IMR-90 (cell line): ENCODE results near the gene TNFSF13B. TPM values are rescaled to one million over a fixed set of nuclear protein-coding genes. Genes with fewer than 3 reads are reported as not detected.

Experiments used
- ATAC-seq: fragments of 200-7000 bp; cut with Tn5 transposase; 2 replicates; pipeline ENCODE4 v1.9.1; 2020; ENCODE audit warnings: low read depth, mild to moderate bottlenecking, moderate library complexity
- Bru-seq: library from RNA; stranded (reverse); fragments of 400-500 nt; gene quantifications from one replicate; lab custom pipeline; 2021; lab: Mats Ljungman, UMichigan
- BruChase-seq, 2 experiments: library from RNA; stranded (reverse); fragments of 400-500 nt; gene quantifications; one replicate each; lab custom pipeline; 2021; lab: Mats Ljungman, UMichigan
- BruUV-seq: library from RNA; stranded (reverse); fragments of 400-500 nt; replicated peaks from 2 replicates; lab custom pipeline; 2021; lab: Mats Ljungman, UMichigan
- CTCF ChIA-PET: fragments of 300-600 bp; formaldehyde crosslinking; extraction: SDS; loops from one replicate; lab custom pipeline; 2021; ENCODE audit warnings: antibody characterized with exemption; lab: Yijun Ruan, JAX
- POLR2A ChIA-PET: fragments of 300-600 bp; sonication (Branson Sonifier 250); formaldehyde crosslinking; loops from one replicate; lab custom pipeline; 2022; ENCODE audit warnings: antibody characterized with exemption; ENCODE audit not compliant: unreplicated experiment; lab: Charles Lee
- DNase-seq: peaks from one replicate; pipeline ENCODE4 v3.0.0; 2013
- H2AFZ ChIP-seq: replicated peaks from 2 replicates; pipeline ENCODE3; 2013; ENCODE audit warnings: low read length, mild to moderate bottlenecking; ENCODE audit not compliant: poor library complexity
- H2AK5ac ChIP-seq: 2 replicates; pipeline ENCODE4 v1.6.1; 2013; ENCODE audit warnings: low read depth, low read length, inconsistent platforms
- H2AK9ac ChIP-seq: replicated peaks from 2 replicates; pipeline ENCODE3; 2013; ENCODE audit warnings: mild to moderate bottlenecking, low read depth, low read length, moderate library complexity; ENCODE audit not compliant: poor library complexity
- H2BK120ac ChIP-seq: 2 replicates; pipeline ENCODE4 v1.6.1; 2013; ENCODE audit warnings: low read depth, low read length, inconsistent platforms
- H2BK15ac ChIP-seq: 3 replicates; pipeline ENCODE4 v1.6.1; 2013; ENCODE audit warnings: low read depth, low read length, inconsistent platforms
- H2BK20ac ChIP-seq: 2 replicates; pipeline ENCODE4 v1.6.1; 2013; ENCODE audit warnings: low read depth, mild to moderate bottlenecking, inconsistent platforms, low read length, moderate library complexity
- H2BK5ac ChIP-seq: 2 replicates; pipeline ENCODE4 v1.6.1; 2013; ENCODE audit warnings: mild to moderate bottlenecking, low read depth, low read length, inconsistent platforms; ENCODE audit not compliant: poor library complexity, severe bottlenecking
- H3K14ac ChIP-seq: replicated peaks from 2 replicates; pipeline ENCODE4 v1.6.1; 2013; ENCODE audit warnings: low read depth, low read length, inconsistent platforms
- H3K18ac ChIP-seq: 2 replicates; pipeline ENCODE4 v1.6.1; 2013; ENCODE audit warnings: low read depth, low read length, control low read depth
- H3K23ac ChIP-seq: 2 replicates; pipeline ENCODE4 v1.6.1; 2013; ENCODE audit warnings: low read depth, low read length, inconsistent platforms
- H3K27ac ChIP-seq: 2 replicates; pipeline ENCODE4 v1.5.1; 2013; ENCODE audit warnings: mild to moderate bottlenecking, control low read depth, low read length; ENCODE audit not compliant: insufficient read depth
- H3K27me3 ChIP-seq: 2 replicates; pipeline ENCODE4 v1.6.1; 2013; ENCODE audit warnings: low read length; ENCODE audit not compliant: control insufficient read depth, insufficient read depth
- H3K36me3 ChIP-seq: 2 replicates; pipeline ENCODE4 v1.6.1; 2013; ENCODE audit warnings: low read length, mixed read lengths; ENCODE audit not compliant: control insufficient read depth, insufficient read depth
- H3K4ac ChIP-seq: 2 replicates; pipeline ENCODE4 v1.6.1; 2013; ENCODE audit warnings: low read depth, low read length, inconsistent platforms
- H3K4me1 ChIP-seq: 2 replicates; pipeline ENCODE4 v1.6.1; 2013; ENCODE audit warnings: low read length, mixed read lengths; ENCODE audit not compliant: control insufficient read depth, insufficient read depth
- H3K4me2 ChIP-seq: 2 replicates; pipeline ENCODE4 v1.6.1; 2013; ENCODE audit warnings: low read depth, mild to moderate bottlenecking, control low read depth, low read length, moderate library complexity
- H3K4me3 ChIP-seq: 2 replicates; pipeline ENCODE4 v1.5.1; 2013; ENCODE audit warnings: low read depth, mild to moderate bottlenecking, control low read depth, low read length, moderate library complexity; ENCODE audit not compliant: insufficient read depth
- H3K56ac ChIP-seq: 2 replicates; pipeline ENCODE4 v1.6.1; 2013; ENCODE audit warnings: low read length, inconsistent platforms; ENCODE audit not compliant: insufficient read depth; ENCODE audit errors: extremely low read depth
- H3K79me1 ChIP-seq, 2 experiments: 2 replicates each; pipeline ENCODE4 v1.6.1; 2013; ENCODE audit warnings: low read length in 2 of 2, inconsistent platforms in 1 of 2, low read depth in 1 of 2
- H3K9ac ChIP-seq: 2 replicates; pipeline ENCODE4 v1.6.1; 2013; ENCODE audit warnings: low read depth, low read length, control low read depth
- H3K9me1 ChIP-seq: 2 replicates; pipeline ENCODE4 v1.6.1; 2013; ENCODE audit warnings: low read length, inconsistent platforms; ENCODE audit not compliant: insufficient read depth
- H3K9me3 ChIP-seq: 2 replicates; pipeline ENCODE4 v1.6.1; 2013; ENCODE audit warnings: low read length; ENCODE audit not compliant: control insufficient read depth, insufficient read depth
- H4K20me1 ChIP-seq: 2 replicates; pipeline ENCODE4 v1.6.1; 2013; ENCODE audit warnings: low read length, inconsistent platforms; ENCODE audit not compliant: insufficient read depth
- H4K5ac ChIP-seq: 2 replicates; pipeline ENCODE4 v1.6.1; 2013; ENCODE audit warnings: mild to moderate bottlenecking, low read depth, low read length, control low read depth
- H4K8ac ChIP-seq, 2 experiments: 2 replicates each; pipeline ENCODE4 v1.6.1; 2013; ENCODE audit warnings: low read depth in 2 of 2, low read length in 2 of 2, control low read depth in 1 of 2, inconsistent platforms in 1 of 2
- H4K91ac ChIP-seq: 2 replicates; pipeline ENCODE4 v1.6.1; 2013; ENCODE audit warnings: low read depth, low read length, inconsistent platforms; ENCODE audit not compliant: insufficient read depth
- CEBPB ChIP-seq: IDR thresholded peaks from 2 replicates; pipeline ENCODE4 v1.6.1; 2012; ENCODE audit warnings: low read depth, low read length, improper control_type of control experiment
- RFX5 ChIP-seq: IDR thresholded peaks from 2 replicates; pipeline ENCODE4 v1.8.0; 2012; ENCODE audit warnings: low read depth, mild to moderate bottlenecking, low read length, moderate library complexity
- WGBS, 2 experiments: methylation state at CpG; one replicate each; pipeline versions ENCODE4 v1.1.5 to v1.1.7; 2013; ENCODE audit warnings: missing lambda C conversion rate in 2 of 2; ENCODE audit not compliant: insufficient read length in 1 of 2; ENCODE audit errors: extremely low coverage in 2 of 2; 5-methylcytosine and 5-hydroxymethylcytosine counted together
- dilution Hi-C: fragments of 300-500 bp; cut with HindIII; formaldehyde crosslinking; loops from one replicate; pipeline ENCODE4 v1.14.3; 2018; ENCODE audit warnings: low sequenced_read_pairs; ENCODE audit not compliant: unreplicated experiment
- in situ Hi-C: fragments of 300-500 bp; cut with MboI; formaldehyde crosslinking; loops from 3 replicates; pipeline ENCODE4 v1.14.3; 2019; ENCODE audit warnings: low sequenced_read_pairs, inconsistent platforms, mixed read lengths
- intact Hi-C: fragments of 100-400 bp; cut with micrococcal nuclease; formaldehyde crosslinking; loops from 2 replicates; pipeline ENCODE4 v1.10.0; 2022
- long read RNA-seq: library from polyadenylated mRNA; unstranded; transcript quantifications from one replicate; pipeline ENCODE4 v2.0.0, GENCODE V29; 2021; ENCODE audit not compliant: unreplicated experiment
- polyA plus RNA-seq, 3 experiments: library from polyadenylated mRNA; depleted of rRNA; stranded (reverse); fragments of >200 nt; gene quantifications; 2 replicates each; pipeline ENCODE4 v1.2.3, GENCODE V29; 2012; ENCODE audit warnings: low replicate concordance in 1 of 3
- total RNA-seq: library from RNA; depleted of rRNA; stranded (reverse); fragments of >200 nt; gene quantifications from 2 replicates; pipeline ENCODE4 v1.2.3, GENCODE V29; 2012; rRNA removed

TNFSF13B gene
- 0.54 and 0.56 TPM in 2 replicates for total RNA-seq
- 0.29 and 0.33 TPM in 2 replicates for polyA plus RNA-seq (2012; rRNA removed)
- 0.18 and 1.2 TPM in 2 replicates for polyA plus RNA-seq (2012; cell fraction: cytosol; rRNA removed)
- polyA plus RNA-seq (2012; cell fraction: nucleus; rRNA removed; ENCODE audit: low replicate concordance) = 0.70 and 2.5 TPM in 2 replicates
- Bru-seq, nascent RNA = percentile 45 among the genes with signal in this experiment
- BruChase-seq, experiment 1, labeled RNA remaining after a 6-hour chase = percentile 56 among the genes with signal in this experiment
- percentile 63 among the genes with signal in this experiment for BruChase-seq, experiment 2, labeled RNA remaining after a 2-hour chase
- long read RNA-seq, partial matches to known transcripts = 0 of 2 reads
- long read RNA-seq, other reads (novel, unspliced or antisense) = 1 of 2 reads

GRCh38 chr13:108269601-108270328, at the start of gene TNFSF13B:
TSS of gene TNFSF13B (plus strand) at chr13:108269718. CDS start at chr13:108269896, 178 bp downstream.
- Histone ChIP-seq H3K23ac (peak within 1 kb of the TSS; percentile 23; the same call in 1 of the 2 replicates), H2AK9ac (no peak within 1 kb of the TSS), H4K5ac (no peak within 1 kb of the TSS; the same call in 1 of the 2 replicates), H3K56ac (no peak within 1 kb of the TSS), H3K4me1 (peaks cover 2% of the 10 kb centered on the region; the same call in 1 of the 2 replicates), H2BK120ac (peak within 1 kb of the TSS; percentile 15; the same call in 1 of the 2 replicates), H3K36me3 (no peaks in the 10 kb centered on the region), H3K18ac (peak within 1 kb of the TSS; percentile 5; the same call in 1 of the 2 replicates), H3K4me3 (peak within 1 kb of the TSS; percentile 36), H2BK15ac (no peak within 1 kb of the TSS), H3K9ac (peak within 1 kb of the TSS; percentile 43), H3K27ac (peak within 1 kb of the TSS; percentile 24; the same call in 1 of the 2 replicates), H3K14ac (peak within 1 kb of the TSS; percentile 71), H4K8ac (peak within 1 kb of the TSS; percentile 15 to 47; a peak in 1 of 4 replicates), H3K79me1 (no peaks in the 10 kb centered on the region), H2AK5ac (no peak within 1 kb of the TSS), H3K9me1 (peaks cover 3% of the 10 kb centered on the region; the same call in 1 of the 2 replicates), H2BK5ac (no peak within 1 kb of the TSS), H2BK20ac (0 out of 2 replicates have a peak within 1 kb of the TSS, but pooled peaks have one; percentile 18), H4K91ac (no peak within 1 kb of the TSS), H2AFZ (peak within 1 kb of the TSS; percentile 81), H3K4me2 (peak within 1 kb of the TSS; percentile 90), H3K9me3 (no peaks in the 10 kb centered on the region), H4K20me1 (no peaks in the 10 kb centered on the region), H3K27me3 (no peaks in the 10 kb centered on the region), H3K4ac (no peak within 1 kb of the TSS)
- dilution Hi-C loops (no loop called here), in situ Hi-C loops (no loop called here), intact Hi-C loops (no loop called here)
- DNase-seq (peak; percentile 40), ATAC-seq (peak; percentile 73)
- CTCF ChIA-PET = interaction anchor here (1.1 kb wide), 1 partner anchor 37 kb away, joined by 3 read pairs; no protein-coding TSS in a partner anchor
- BruUV-seq = no TSS peak
- POLR2A ChIA-PET = no interaction called here
- TF ChIP-seq CEBPB (peak; percentile 92), RFX5 (no peak)
- 11% methylated on average over 8 of the region's 16 CpGs; no CpG with 5 or more reads in 1 of the 2 experiments for WGBS, 2 experiments
